Adipose tissue (tissue), 3 donors: ENCODE results near the gene FMNL3. TPM values are rescaled to one million over a fixed set of nuclear protein-coding genes. Genes with fewer than 3 reads are reported as not detected.
"Not testable (repeated sequence)": the region's sequence is repeated elsewhere in the genome, so short reads cannot be mapped to it uniquely, and the experiment has no call there.

Experiments
- H3K27ac ChIP-seq: one replicate; pipeline ENCODE4 v1.5.1; 2013; ENCODE audit warnings: low read depth, low read length
- WGBS, 3 donors: extraction: QIAGEN DNeasy Blood & Tissue Kit; methylation state at CpG; one replicate each; pipeline ENCODE4 v1.1.7; 2013; 5-methylcytosine and 5-hydroxymethylcytosine counted together
- polyA plus RNA-seq, 3 donors: library from polyadenylated mRNA; stranded (reverse); fragments of 200-250 nt; gene quantifications; one replicate each; pipeline ENCODE4 v1.2.3, GENCODE V29; 2013
- donor health status: healthy with polysubstance abuse.
- donor health status: Bipolar disorder and iron deficiency.
- donor health status: healthy.

Gene FMNL3, protein sequence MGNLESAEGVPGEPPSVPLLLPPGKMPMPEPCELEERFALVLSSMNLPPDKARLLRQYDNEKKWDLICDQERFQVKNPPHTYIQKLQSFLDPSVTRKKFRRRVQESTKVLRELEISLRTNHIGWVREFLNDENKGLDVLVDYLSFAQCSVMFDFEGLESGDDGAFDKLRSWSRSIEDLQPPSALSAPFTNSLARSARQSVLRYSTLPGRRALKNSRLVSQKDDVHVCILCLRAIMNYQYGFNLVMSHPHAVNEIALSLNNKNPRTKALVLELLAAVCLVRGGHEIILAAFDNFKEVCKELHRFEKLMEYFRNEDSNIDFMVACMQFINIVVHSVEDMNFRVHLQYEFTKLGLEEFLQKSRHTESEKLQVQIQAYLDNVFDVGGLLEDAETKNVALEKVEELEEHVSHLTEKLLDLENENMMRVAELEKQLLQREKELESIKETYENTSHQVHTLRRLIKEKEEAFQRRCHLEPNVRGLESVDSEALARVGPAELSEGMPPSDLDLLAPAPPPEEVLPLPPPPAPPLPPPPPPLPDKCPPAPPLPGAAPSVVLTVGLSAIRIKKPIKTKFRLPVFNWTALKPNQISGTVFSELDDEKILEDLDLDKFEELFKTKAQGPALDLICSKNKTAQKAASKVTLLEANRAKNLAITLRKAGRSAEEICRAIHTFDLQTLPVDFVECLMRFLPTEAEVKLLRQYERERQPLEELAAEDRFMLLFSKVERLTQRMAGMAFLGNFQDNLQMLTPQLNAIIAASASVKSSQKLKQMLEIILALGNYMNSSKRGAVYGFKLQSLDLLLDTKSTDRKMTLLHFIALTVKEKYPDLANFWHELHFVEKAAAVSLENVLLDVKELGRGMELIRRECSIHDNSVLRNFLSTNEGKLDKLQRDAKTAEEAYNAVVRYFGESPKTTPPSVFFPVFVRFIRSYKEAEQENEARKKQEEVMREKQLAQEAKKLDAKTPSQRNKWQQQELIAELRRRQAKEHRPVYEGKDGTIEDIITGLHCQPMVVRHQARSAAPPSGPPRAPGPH
- 1 to 10 TPM; 1.2 to 8.0 (median 7.5) TPM for polyA plus RNA-seq

DNA sequence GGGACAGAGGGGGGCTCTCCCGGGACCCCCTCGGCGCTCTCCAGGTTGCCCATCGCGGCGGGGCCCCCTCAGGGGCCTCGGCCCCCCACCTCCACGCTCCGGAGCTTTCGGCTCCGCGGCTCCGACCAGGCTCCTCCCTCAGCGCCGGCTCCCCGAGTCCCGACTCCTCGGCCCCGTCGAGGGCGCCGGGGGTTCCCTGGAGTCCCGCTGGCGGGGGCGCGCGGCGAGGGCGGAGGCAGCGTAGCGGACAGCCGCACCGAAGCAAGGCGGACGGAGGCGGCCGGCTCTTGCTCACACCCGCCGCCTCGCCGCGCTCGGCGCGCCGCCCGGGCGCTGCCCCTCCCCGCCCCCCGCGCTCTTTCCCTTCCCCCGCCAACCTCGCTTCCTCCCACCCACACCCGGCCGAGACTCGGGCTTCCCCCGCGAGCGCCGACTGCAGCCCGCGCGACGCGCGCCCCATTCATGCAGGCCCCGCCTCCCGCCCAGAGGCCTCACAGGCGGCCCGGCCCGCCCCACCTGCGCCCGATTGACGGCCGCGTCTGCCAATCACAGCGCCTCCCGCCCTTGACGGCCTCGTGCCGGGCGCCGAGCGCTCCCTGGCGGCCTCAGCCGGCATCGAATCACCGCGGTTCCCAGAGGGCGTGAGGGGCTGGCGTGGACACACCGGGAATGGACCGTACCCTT is at the start of gene FMNL3:
Gene FMNL3 (minus strand): TSS at position 278 of the 684 bp plus-strand sequence. CDS start 225 bp downstream, at position 53.
- WGBS, 3 donors = 0 to 1% (median 0%) methylated on average over 58 to 81 of the region's 93 CpGs
- no peak within 1 kb of the TSS for H3K27ac ChIP-seq

DNA sequence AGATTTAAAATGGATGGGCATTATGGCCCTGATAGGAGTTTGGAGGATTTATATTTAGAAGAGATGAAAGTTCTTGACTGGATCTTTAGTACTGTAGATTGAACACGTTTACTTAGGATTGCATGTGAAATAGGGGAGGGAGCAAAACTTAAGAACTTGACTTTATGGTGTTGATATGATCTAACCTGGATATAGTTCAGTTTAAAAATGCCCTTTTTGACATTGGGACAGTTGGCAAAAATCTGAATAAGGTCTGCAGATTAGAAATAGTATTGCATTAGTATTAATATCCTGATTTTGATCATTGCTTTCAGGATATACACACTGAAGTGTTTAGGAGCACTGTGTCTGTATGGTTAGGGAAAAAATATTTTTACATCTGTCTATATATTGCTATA is 43.8 kb upstream of the FMNL3 start:
- WGBS, 3 donors = 16 to 48% (median 39%) methylated on average over 1 of the region's 1 CpG
- H3K27ac ChIP-seq = no peak overlapping the region

DNA sequence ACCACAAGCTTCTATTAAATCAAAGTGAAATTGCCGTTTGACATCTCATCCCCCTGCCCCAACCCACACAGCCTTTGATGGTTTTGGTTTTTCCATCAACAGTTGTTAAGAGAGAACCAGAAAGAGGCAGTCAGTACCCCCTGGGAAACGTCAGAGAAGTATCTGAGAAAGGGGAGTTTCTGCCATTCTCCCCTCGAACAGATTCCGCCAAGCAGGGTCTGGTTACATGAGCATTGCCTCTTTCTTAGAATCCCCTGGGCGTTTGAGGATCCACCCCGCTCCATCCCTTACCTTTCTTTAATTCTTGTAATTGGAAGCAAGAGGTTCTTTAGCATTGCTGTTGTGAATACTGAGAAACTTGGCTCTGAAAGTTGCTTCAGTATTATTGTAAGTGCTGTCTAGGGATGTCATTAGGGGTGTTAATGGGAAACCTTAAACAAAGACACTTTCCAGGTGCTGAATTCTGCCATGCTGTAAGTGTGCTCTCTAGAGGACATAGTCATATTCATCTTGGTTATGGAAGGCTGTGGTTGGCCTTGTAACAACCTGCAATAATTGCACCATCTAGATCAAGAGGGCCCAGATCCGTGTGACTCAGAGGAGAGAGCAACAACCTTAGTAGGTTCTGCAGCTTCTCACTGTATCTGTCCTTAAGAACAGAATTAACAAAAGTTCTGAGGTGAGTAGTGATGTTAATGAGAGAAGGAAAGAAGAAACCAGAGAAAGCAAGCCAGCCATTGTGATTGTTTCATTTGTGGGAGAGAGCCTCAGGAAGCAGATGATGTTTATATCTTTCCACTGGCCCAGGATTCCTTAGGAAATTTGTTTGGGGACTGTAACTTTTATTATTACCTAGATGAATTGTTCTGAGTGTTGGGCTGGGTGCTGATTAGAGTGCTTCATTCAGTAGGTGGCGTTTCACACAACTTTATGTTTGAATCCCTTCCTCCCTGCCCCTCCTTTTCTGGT is 43.1 kb upstream of the FMNL3 start:
- 62 to 67% (median 63%) methylated on average over 8 of the region's 8 CpGs for WGBS, 3 donors
- H3K27ac ChIP-seq = no peak overlapping the region

DNA sequence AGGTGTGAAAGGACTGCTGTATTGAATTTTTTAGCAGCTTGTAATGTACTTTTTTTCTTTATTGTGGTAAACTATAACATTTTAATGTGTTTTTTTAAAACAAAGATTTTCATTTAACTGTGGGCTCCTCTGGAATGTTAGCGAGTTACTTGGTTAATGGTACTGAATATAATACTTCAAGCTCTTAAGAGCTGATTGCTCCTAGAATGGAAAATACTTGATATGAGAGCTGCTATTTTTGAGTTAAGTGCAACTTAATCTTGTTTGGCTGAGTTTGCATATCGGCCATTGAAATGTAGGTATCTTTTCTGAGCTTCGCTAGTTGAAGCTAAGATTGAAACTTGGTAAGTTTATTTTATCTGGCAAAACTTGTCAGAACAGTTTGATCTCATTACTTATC is 41.6 kb upstream of the FMNL3 start:
- 48 to 73% (median 69%) methylated on average over 3 of the region's 3 CpGs for WGBS, 3 donors
- no peak overlapping the region for H3K27ac ChIP-seq

DNA sequence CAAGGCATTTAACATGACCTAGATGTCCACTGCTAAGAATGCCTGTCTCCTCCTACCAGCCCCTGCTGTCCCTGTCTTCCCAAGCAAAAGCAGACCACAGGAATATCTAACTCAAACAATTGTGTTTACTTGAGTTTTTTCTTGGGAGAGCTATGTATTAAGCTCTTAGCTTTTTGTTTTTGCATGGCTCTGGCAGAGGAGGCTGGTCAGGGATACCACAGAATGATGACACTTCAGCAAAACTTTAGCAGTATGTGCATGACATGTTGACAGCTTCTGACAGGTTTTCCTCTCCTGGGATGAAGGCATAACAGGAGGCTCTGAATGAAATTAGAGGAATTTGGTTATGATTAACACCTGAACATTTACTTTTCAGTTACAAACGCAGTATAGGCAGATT is 41.1 kb upstream of the FMNL3 start:
- no peak overlapping the region for H3K27ac ChIP-seq
- 29 to 65% (median 64%) methylated on average over 1 of the region's 1 CpG for WGBS, 3 donors

DNA sequence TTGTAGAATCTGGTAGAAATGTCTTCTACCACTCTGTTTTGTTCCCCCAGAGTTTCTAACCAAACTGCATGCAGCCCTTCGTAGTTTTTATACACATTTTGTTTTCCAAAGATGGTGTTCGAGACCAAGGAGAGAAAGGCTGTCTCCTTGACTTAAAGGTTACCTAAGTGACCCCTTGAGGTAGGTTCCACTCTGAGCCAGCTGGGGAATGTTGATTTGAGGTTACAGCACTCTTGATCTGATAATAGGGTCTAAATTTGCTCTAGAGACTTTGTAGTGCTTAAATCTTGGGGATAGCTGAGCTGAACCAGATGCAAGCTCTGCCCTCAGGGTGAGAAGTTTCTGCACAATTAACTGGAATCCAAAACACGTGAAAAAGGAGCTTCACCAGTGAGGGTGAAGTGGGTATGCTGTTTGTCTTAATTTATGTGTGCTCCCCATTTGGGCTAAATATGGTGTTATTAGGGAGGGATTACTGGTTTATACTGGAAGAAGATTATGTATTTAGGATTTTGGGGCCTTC is 37.2 kb upstream of the FMNL3 start:
- no peak overlapping the region for H3K27ac ChIP-seq
- 47 to 66% (median 66%) methylated on average over 3 of the region's 3 CpGs for WGBS, 3 donors

DNA sequence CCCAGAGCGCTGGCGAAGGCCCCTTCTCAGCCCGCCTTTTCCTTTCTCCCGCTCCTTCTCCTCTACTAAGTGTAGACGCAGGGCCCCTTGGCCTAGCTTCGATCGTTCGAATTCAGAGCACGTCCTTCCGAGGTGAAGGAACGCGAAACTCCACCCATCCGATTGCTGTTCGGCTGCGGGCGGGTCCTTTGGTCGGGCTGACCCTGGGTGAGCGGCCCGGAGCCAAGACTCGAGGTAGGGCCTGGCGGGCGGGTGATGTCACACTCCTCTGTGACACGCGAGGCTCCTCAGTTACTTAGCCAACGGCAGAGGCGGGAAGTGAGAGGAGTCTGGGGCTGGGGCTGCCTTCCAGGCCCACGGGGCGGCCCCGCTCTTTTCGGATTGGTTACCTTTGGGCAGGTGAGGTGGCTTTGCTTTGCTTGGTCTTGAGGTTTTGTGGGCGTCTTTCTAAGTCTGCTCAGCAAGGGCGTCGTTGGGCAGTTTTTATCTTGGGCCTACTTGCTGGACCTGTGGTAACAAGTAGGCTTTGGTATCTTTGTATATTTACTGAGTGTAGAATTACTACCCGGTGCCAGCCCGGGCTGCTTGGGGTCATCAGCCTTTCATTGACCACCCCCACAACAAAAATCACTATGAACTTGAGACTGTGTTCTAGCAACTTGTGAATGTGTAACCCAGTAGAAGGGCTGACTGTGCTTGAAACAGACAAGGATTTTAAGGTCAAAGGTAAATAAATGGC is 34.8 kb upstream of the FMNL3 start:
- WGBS, 3 donors = 0 to 1% (median 0%) methylated on average over 35 of the region's 35 CpGs
- peak overlapping the region; percentile 76 for H3K27ac ChIP-seq

DNA sequence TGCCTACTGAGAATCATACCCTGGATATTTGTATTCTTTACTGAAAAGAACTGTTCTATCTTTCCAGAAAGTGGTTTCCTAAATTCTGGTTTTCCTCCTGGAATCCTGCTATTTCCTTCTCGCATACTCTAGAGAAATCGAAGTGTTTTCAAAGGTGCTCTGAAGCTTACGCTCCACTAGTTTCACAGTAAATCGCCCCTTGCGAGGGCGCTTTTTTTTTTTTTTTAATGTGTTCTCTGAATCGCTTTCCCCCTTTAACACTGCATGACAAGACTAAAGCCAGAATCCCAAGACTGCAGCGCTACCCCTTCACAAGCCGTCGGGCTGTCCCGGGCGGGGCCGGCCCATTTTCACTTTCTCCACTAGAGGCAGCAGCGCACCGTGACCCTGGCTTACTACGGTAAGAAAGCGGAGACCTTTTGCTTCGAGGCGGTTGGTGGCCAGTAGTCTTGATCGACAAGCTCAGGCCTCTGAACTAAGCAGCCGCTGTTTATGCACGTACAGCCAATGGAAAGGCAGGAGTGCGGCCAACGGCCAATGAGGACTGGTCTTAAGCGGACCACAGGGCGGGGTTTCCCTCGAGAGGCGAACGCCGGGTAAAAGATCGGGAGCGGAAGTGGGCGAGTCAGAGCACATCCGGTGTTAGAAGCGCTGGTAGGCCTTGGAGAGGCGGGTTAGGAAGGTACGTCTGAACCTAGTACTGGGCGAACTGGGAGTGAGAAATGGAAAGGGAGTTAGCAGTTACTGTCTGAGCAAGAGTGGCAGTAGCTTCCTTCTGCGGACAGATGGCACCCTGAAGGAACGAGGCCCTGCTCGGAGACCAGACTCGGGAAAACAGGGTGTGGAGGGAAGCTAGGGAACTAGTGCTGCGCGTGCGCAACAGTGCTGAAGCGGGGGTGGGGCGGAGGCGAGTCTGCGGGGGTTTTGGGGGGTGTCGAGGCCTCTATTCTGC is 34.0 kb upstream of the FMNL3 start, which contains the start of gene TMBIM6:
Gene TMBIM6 (plus strand): TSS at position 628 of the 952 bp plus-strand sequence. CDS start 10,937 bp downstream, outside the sequence.
- peak within 1 kb of the TSS; percentile 76 for H3K27ac ChIP-seq
- 3 to 4% (median 4%) methylated on average over 48 to 50 of the region's 50 CpGs for WGBS, 3 donors

DNA sequence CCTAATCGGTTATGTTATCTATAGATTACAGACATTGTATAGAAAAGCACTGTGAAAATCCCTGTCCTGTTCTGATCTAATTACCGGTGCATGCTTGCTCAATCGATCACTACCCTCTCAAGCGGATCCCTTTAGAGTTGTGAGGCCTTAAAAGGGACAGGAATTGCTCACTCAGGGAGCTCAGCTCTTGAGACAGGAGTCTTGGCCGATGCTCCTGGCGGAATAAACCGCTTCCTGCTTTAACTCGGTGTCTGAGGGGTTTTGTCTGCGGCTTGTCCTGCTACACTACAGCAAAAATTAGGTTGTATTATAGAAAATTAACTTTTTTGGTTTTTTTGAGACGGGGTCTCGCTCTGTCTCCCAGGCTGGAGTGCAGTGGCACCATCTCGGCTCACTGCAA is 33.1 kb upstream of the FMNL3 start:
- 87 to 93% (median 92%) methylated on average over 12 of the region's 12 CpGs for WGBS, 3 donors
- not testable (repeated sequence) for H3K27ac ChIP-seq

DNA sequence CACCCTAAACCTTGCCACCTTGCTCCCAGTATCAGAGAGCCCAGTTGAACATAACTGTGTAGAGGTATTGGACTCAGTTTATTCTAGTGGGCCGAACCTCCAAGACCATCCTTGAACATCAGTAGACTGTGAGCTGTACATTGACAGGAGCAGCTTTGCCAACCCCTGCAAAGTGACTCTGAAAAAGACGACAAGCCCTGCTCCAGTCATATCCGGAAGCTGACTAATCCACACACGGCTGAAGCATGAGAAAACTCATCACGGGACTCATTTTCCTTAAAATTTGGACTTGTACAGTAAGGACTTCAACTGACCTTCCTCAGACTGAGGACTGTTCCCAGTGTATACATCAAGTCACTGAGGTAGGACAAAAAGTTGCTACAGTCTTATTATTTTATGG is 31.5 kb upstream of the FMNL3 start:
- H3K27ac ChIP-seq = not testable (repeated sequence)
- WGBS, 3 donors = 85 to 95% (median 90%) methylated on average over 5 of the region's 5 CpGs

DNA sequence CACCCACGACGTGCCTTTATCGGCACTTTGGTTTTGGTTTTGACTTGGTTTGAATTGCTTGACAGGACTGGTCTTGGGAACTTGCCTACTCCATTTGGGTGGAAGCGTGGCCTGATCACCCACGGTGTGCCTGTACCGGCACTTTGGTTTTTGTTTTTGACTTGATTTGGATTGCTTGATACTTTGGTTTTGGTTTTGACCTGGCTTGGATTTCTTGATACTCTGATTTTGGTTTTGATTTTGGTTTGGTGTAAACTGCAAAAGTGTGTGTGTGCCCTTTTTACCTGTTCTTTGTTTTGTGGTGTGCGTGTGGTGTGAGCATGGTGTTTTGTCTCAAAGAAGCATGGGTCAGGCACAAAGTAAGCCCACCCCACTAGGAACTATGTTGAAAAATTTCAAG is 27.7 kb upstream of the FMNL3 start:
- WGBS, 3 donors = 95 to 98% (median 95%) methylated on average over 6 to 7 of the region's 7 CpGs
- H3K27ac ChIP-seq = not testable (repeated sequence)

DNA sequence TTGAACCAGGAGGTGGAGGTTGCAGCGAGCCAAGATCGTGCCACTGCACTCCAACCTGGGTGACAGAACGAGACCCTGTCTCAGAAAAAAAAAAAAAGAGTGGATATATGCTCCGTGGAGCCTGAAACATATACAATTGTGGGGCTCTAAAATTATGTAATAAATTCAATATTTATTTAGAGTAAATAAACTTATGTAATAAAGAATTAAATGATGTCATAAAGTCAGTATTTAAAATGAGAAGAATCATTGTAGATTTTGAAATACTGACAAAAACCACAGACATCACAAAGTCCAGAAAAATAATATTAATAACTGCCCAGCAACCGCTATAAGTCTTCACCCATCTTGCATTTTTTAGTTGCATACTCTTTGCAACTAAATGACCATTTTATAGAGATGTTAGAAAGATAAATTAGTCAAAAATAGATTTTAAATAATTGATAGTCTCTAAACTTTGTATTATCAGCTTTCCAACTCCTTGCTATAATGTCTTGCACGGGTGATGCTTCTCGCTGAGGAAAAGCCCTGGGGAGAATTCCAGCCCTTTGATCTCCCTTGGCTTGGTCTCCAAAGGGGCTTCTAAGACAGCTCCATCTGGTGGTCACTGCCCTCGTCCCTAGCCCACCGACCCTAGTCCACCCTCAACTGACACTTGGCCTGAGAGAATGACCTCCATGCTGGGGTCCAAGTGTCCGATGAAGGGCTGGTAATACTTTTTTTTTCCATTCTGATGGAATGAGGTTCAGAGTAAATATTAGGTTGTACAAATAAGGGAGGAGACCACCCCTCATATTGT is 26.2 kb upstream of the FMNL3 start:
- WGBS, 3 donors = 79 to 80% (median 79%) methylated on average over 10 of the region's 10 CpGs
- no peak overlapping the region for H3K27ac ChIP-seq

DNA sequence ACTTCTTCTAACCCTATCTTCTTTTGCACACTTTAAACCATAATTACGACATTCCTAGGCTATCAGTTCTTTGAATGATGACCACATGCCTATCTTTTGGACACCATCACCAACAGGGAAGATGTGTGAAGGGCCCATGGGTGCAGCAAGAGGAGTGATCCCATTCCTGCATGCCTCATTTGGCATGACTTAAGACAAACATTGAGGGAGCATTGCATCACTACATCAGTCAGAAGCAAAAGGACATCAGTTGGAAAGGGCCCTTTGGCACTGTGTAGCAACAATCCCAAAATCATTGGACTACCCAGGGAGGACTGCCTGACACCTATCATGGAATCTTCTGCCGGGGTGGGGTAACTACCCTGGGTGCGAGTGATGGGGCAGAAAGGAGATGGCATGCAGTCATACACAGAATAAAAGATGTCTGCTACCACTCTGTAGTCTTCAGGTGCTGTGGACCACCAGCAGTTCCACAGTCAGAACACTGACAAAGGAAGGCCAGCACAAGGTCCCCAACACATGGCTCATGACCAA is 23.4 kb upstream of the FMNL3 start:
- 87 to 93% (median 90%) methylated on average over 3 of the region's 3 CpGs for WGBS, 3 donors
- H3K27ac ChIP-seq = no peak overlapping the region

DNA sequence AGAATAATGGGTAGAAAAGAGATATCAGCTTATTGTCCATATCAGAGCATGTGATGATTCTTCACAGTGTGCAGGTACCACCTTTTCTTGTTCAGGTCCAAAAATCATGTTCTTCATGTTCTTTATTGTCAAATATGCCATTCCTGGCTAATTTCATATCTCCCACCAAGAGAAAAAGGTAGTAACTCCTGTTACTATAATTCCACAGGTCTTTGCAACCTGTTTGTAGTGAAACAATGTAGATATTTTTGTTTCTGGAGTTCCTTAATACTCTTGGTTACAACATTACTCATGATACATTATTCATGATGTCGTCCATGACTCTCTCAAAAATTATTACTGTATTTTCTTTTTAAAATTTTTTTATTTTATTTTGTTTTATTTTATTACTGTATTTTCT is 22.8 kb upstream of the FMNL3 start:
- 67 to 77% (median 75%) methylated on average over 1 of the region's 1 CpG for WGBS, 3 donors
- no peak overlapping the region for H3K27ac ChIP-seq

DNA sequence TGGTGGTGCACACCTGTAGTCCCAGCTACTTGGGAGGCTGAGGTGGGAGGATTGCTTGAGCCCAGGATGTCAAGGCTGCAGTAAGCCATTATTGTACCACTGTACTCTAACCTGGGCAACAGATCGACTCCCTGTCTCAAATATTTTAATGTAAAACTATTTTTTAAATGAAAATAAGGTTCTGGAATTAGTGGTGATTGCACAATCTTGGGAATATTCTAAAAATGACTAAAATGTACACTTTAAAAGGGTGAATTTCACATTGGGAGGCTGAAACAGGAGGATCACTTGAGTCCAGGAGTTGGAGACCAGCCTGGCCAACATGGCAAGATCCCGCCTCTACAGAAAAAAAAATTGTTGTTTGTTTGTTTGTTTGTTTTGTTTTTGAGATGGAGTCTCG is 21.2 kb upstream of the FMNL3 start:
- WGBS, 3 donors = 90 to 92% (median 90%) methylated on average over 3 of the region's 3 CpGs

More for the DNA sequence above, 21.2 kb upstream of the FMNL3 start:
- no peak overlapping the region for H3K27ac ChIP-seq
